ENCODE measurements around the gene NRN1L. TPM values are rescaled to one million over a fixed set of nuclear protein-coding genes. Genes with fewer than 3 reads are reported as not detected.
"Not testable (repeated sequence)": the region's sequence is repeated elsewhere in the genome, so short reads cannot be mapped to it uniquely, and the experiment has no call there.

Gene NRN1L
- total RNA-seq, 1 donor from 2014 or later = not detected

GRCh38 chr16:67860589-67861398 is 23.9 kb upstream of the NRN1L start:
- no peak for DNase-seq (ENCODE audit: low read depth)

GRCh38 chr16:67861877-67862276 is 22.8 kb upstream of the NRN1L start:
- no peak for DNase-seq (ENCODE audit: low read depth)

- peak; percentile 72 for DNase-seq (ENCODE audit: low read depth)
These were observed 21.8 kb upstream of the NRN1L start for GRCh38 chr16:67862623-67863583.

GRCh38 chr16:67864044-67864443 is 20.6 kb upstream of the NRN1L start:
- not testable (repeated sequence) for DNase-seq (ENCODE audit: low read depth)

- no peak for DNase-seq (ENCODE audit: low read depth)
These were observed 20.1 kb upstream of the NRN1L start for GRCh38 chr16:67864594-67864993.

DNA sequence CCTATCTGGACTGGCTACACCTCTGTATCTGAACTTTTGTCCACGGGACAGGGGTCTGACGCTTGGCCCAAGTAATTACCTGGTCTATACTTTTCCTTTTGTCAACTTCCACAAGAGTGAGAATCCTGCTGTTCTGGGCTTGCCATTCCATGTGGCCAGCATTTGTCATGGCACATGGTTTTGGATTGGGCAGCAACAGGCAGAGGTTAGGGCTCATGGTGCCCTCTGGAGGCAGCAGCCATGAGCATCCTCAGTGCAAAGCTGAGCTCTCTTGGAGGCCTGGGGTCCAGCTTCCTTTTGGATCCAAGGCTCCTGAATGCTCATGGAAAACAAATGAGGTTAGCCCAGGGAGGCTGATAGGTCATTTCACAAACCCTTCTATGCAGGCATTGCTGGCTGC is 19.4 kb upstream of the NRN1L start:
- DNase-seq (ENCODE audit: low read depth) = peak; percentile 51

GRCh38 chr16:67868290-67868689 is 16.4 kb upstream of the NRN1L start:
- DNase-seq (ENCODE audit: low read depth) = no peak

- no peak for DNase-seq (ENCODE audit: low read depth)
These were observed 15.0 kb upstream of the NRN1L start for GRCh38 chr16:67869653-67870052.

DNA sequence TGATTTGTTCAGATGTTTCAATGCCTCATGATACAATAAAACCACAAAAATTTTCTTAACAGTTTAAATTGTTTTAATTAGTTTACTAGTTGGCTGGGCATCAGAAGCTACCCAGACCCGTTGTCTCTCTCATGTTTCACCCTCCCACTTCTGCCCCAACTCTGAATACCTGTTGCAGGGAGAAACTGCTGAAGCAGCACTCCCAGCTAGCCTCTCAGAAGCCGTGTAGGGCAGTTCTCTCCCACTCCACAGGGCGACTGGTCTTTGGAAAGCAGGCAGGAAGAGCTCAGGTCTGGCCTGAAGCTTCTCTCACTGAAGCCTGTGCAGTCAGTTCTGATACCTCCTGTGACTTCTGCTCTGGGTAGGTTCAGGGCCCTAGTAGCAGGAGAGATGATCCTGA is 13.4 kb upstream of the NRN1L start:
- DNase-seq (ENCODE audit: low read depth) = no peak

GRCh38 chr16:67872131-67872630 is 12.5 kb upstream of the NRN1L start:
- no peak for DNase-seq (ENCODE audit: low read depth)

DNA sequence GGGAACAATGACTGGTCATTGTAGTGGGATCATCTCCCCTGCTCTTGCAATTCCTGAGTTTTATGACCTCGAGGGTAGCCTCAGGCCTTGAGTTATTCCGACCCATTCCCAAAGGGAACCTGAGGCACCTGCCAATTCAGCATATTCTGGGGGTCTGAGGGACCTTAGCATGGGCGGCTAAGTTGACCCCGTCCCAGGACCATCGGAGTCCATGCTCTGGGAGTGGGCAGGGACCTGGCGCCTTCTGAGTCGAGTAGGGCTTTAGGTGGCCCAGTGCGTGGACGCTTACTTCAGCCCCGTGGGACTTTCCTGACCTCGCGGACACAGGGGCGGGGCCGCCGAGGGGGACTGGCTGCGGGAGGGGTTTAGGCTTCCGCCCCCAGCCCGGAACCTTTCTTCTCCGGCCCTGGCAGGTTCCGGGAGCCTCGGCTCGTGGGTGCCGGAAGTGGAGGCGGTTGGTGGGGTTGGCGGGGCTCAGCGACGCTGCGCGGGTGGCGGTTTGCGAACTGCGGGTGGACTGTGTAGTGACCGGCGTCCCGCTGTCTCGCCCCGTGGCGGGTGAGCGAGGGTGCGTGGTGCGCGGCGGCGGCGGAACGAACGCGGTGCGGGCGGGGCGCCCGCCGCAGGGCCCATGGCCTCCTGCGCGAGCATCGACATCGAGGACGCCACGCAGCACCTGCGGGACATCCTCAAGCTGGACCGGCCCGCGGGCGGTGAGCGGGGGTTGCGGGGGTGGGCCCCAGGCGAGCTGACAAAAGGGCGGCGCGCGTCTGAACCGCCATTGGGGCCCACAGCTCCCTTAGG is 11.9 kb upstream of the NRN1L start, which contains the start of gene EDC4:
EDC4 (plus strand) TSS at position 422 of the 804 bp plus-strand sequence; CDS start at position 632, 210 bp downstream.
- peak; percentile 47 for DNase-seq (ENCODE audit: low read depth)

DNA sequence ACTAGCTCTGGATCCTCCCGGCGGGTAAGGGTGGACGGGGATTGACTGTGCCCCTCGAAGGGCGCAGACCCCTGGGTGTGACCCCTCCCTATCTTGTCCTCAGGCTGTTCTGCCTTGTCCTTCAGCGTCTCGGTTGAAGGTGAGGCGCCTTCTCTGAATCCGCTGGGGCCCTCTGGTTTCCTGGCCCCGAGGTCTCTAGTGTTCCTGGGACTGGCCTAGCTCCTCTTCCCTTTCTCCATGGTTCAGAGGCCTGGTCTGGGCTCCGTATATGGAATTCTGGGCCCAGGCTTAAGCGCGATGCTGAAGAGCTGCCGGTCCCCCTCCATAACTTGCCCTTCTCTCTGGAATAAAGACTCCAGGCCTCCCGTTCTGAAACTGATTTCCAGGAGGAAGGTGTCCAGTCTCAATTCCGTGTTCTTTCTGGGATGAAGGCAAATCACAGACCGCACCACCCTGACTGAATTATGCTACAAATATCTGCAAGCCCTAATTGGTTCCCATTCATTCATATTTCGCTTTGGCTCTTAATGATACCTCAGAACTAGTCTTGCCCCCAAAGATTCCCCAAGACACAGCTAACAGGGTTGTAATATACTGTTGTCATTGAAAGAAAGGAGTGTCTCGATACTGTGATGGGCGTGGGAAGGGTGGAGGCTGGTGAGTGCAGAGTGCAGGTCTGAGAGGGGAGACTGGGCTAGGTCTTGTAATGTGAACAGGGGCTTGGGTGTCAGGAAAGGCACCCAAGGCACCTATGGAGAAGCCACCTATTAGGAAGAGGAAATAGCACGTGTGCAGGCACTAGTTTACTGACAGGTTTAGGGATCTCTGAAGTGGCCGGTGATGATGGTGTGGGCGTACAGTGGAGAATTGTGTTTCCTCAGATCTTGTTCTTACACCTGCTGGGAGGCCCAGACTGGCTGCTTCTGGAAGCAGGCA is 11.0 kb upstream of the NRN1L start:
- no peak for DNase-seq (ENCODE audit: low read depth)

DNA sequence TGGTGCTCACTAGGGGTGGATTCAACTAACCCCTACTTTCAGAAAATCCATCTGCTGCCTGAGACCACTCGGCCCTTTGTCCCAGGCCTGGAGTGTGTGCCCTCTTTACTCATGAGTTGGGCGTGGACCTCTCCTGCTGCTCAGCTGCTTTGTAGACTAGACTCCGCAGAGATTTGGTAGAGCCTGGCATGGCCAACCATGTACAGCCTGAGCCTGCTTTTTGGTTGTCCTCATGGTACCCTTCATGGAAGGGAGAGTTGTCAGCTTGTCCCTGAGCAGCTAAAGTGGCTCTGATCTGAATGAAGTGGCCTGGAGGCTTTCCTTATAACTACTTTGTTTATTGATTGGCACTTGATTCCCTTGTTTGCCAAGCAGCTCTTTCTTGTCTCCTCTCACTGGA is 10.3 kb upstream of the NRN1L start:
- no peak for DNase-seq (ENCODE audit: low read depth)

DNA sequence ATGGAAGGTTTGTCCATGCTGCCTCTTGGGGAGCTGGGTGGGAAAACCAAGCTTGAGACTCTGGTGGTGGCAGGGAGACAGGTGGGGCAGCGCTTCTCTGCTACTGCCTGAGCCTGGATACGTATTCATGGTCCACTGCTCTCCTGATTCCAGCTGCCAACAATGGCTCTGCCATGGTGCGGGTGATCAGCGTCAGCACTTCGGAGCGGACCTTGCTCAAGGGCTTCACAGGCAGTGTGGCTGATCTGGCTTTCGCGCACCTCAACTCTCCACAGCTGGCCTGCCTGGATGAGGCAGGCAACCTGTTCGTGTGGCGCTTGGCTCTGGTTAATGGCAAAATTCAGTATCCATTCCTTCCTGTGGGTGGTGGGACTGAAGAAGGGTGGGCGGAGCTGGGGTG is 7.6 kb upstream of the NRN1L start:
- DNase-seq (ENCODE audit: low read depth) = no peak

DNA sequence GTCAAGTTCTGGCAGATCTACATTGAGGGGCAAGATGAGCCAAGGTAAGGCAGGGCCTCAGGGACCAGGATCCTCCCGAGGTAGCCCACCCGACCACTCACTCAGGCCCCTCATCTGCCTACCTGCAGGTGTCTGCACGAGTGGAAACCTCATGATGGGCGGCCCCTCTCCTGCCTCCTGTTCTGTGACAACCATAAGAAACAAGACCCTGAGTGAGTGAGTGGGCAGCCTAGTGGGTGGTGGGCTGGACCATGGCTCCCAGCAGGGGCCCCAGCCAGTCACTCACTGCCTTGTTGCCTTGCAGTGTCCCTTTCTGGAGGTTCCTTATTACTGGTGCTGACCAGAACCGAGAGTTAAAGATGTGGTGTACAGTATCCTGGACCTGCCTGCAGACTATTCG is 6.5 kb upstream of the NRN1L start:
- DNase-seq (ENCODE audit: low read depth) = no peak

- DNase-seq (ENCODE audit: low read depth) = no peak
These were observed 5.8 kb upstream of the NRN1L start for GRCh38 chr16:67878846-67879245.

GRCh38 chr16:67879462-67879861 is 5.2 kb upstream of the NRN1L start:
- no peak for DNase-seq (ENCODE audit: low read depth)

- DNase-seq (ENCODE audit: low read depth) = no peak
These were observed 4.7 kb upstream of the NRN1L start for GRCh38 chr16:67879936-67880335.

DNA sequence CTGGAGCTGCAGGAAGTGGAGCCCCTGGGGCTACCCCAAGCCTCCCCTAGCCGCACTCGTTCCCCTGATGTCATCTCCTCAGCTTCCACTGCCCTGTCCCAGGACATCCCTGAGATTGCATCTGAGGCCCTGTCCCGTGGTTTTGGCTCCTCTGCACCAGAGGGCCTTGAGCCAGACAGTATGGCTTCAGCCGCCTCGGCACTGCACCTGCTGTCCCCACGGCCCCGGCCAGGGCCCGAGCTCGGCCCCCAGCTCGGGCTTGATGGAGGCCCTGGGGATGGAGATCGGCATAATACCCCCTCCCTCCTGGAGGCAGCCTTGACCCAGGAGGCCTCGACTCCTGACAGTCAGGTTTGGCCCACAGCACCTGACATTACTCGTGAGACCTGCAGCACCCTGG is 4.1 kb upstream of the NRN1L start:
- DNase-seq (ENCODE audit: low read depth) = no peak

DNA sequence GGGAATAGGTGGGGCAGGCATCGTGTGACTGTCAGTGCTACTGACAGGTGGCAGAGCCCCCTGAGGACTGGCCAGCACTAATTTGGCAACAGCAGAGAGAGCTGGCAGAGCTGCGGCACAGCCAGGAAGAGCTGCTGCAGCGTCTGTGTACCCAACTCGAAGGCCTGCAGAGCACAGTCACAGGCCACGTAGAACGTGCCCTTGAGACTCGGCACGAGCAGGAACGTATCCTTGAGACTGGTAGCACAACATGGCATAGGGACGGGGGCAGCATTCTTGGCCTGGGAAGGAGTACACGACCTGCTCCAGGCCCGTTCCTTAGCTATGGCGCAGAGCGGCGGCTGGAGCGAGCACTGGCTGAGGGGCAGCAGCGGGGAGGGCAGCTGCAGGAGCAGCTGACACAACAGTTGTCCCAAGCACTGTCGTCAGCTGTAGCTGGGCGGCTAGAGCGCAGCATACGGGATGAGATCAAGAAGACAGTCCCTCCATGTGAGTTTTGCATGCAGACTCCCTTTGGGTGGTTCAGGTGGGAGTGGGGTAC is 3.0 kb upstream of the NRN1L start:
- DNase-seq (ENCODE audit: low read depth) = no peak
